ENCODE measurements around the gene STAG2.

STAG2 gene

DNA sequence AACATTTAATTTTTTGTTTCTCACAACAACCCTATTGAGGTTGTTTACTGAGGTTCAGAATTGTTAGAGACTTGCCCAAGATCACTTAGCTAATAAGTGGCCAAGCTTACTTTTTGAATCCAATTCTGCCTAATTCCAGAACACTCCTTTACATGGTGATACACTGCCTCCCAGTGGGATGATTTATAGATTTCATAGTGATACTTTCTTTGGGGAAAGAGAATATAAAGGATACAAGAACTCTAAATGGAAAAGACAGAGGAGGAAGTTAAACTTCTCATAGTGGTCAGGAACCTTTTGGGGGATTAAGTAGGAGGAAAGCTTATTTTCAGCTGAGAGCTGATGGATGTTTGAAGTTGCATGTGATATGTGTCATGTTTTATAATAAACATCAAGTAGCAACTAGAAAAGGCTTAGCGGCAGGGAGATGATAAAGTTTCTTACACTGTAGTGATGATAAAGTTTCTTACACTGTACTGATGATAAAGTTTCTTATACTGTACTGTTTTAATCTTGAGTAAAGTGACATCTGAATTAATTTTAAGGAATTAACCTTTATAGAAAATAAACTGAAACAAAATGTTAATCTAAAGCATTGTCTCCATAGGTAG, 15.3 kb downstream of the STAG2 start:
- no peak for DNase-seq

DNA sequence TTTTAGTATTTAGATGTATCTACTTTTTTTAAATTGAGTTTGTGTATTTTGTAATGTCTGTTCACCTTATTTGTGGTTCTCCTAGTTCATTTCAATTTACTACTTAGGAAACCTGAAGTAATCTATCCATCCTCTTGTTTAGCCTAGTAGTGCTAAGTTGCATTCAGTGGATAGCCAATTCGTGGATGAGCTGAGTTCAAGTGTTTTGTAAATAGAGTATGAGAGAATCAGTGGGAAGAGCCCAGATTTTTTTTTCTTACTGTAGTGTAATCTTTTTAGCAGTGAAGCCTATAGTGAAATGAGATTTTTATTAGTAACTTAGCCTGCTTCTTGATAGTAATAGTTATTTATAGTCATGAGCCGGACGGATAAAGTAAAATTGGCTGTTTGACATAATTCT, 21.7 kb downstream of the STAG2 start:
- peak; percentile 64 for DNase-seq

DNA sequence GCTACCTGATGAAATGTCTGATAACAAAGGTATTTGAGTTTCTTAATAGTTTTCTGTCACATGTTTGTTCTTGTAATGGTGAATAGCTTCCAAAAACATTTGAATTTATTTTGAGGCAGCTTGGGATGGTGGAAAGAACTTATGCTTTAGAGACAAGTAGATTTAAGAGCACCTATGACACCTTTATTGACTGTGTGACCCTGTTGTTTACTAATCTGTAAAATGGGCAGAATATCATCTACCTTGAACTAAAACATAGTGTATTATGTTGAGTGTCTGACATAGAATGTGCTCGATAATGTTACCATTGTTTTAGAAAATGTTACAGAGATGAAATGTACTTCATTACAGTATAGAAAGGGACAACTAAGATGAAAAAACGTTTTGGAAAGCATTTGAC, 24.9 kb downstream of the STAG2 start:
- no peak for DNase-seq

DNA sequence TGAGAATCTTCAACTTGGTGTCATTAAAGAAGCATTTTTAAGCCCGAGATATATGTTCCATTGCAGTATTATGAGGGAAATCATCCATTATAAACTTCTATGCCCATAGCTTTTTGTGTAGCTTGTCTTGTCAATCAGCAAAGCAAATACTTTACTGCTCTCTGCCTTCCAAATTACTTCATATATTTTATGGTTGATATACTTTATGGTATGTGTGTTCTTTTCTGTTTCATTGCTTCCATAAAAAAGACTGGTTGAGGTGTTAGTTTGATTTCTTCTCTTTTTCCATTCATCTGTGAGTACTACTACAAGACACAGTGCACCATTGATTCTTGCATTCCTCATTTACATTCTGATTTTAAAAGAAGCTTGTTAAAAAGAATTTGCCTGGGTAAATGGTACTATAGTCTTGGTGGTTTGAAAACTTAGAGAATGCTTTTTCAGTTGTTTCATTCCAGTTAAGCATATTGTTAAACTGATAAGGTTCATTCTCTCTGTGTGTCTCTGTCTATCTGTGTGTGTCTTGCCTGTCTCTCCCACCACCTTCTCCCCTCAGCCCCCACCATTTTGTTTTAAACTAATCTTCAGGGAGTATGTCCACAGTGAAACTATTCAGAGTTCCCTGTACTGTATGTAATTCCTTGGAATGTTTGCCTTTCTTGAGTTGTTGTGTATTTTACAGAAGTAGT, 27.1 kb downstream of the STAG2 start:
- DNase-seq = no peak

DNA sequence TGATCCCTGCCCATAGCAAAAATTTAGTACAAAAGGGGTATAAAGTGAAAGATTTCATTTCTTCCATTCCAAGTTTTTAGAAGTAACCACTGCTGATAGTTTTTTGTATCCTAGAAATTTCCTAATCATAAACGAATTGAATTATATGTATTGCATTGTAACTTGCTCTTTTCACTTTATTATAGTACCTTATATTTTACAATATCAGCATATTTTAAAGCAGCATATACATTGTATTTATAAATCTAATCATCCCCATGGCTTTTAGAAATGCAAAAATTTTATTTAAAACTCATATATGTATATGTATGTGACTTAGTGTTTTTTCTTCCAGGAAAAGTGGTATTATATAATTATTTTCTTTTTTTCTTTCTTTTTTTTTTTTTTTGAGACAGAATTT, 27.7 kb downstream of the STAG2 start:
- no peak for DNase-seq

DNA sequence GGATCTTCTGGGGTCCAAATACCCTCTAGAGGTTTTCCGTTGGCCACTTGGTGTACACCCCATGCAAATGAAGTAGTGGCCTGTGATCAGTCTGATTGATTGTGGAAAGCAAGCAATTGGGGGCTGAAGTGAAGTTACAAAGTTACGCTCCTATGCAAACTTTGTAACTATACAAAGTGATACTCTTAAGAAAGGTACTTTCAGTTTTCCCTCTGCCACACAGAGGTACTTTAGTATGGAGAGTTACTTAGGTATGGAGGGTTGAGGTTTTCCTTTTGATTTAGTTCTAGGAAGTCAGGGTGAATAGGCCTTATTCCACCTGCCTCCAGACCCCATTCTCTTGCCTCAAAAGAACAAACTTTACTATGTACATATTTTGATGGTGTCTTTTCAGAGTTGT, 28.7 kb downstream of the STAG2 start:
- DNase-seq = no peak

DNA sequence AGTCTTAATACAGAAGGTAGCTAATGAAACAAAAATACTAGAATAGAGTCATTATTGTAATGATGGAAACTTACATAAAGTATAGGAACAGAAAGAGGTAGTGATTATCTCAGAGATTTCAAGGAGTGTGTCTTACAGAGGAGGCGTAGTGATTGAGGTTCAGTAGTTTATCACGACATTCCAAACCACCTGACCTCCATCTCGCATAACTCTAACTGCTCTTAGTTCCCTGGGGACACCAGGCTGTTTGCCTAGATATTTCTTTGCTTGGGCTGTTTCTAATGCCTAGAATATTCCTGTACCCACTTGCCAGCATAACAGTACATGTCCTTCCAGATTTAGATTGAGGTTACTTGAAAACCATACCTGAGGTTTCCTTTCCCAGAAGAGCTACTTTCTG, 29.1 kb downstream of the STAG2 start:
- DNase-seq = no peak

DNA sequence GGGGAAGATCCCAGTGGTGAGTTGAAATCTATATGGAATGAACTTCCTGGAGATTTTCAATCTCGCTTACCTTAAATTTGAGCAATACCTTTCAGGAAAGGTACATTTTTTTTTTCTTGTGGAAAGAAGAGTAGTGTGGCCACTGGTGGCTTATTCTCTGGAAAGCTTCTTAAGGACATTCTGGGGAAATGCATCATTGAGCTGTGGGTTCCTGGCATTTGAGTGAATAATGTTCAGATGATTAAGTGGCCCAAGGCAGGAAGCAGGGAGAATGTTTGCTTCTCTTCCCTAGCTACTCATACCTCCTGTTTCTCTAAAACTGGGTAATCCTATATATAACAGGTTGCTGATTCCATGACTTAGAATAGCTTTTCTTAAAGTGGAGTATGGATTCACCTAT, 31.8 kb downstream of the STAG2 start:
- DNase-seq = no peak

DNA sequence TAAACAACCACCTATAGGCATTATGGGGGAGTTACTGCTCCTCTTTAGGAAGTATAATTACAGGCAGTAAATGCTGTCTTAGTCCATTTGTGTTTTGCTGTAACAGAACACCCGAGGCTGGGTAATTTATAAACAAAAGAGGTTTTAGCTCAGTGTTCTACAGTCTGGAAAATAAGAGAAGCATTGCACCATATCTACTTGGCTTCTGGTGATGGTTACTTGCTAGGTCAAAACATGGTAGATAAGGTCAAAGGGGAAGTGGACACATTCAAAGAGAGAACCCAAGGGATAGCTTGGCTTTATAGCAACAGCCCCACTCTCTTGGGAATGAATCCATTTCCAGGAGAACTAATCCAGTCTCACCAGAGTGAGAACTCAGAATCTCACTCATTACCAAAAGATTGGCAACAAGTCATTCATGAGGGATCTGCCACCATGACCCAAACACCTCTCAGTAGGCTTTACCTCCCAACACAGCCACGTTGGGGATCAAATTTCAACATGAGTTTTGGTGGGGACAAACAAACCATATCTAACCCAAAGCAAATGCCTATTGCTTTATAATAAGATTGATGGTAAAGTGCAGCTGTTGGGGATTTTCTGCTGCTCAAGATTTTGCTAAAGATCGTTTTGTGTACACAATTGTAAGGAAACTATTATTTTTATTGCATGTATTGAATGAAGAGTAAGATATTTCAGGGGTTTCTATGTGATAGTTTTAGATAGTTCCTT, 32.6 kb downstream of the STAG2 start:
- DNase-seq = no peak

DNA sequence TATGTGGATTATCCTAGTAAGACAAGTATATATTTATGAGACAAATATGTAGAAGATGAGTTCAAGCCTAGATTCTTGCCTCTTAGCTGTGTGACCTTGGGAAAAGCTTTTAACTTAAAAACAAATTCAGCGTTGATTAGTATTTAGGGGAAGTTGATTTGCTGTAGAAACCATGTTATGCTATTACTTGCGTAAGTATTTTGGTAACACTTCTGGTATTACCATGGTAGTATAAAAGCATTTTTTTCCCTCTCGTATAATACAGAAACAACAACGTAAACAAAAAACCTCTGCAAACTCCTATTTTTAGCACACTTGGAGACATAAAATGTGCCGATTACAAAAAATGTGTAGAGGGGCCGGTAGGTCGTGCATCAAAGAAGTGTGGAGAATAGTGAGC, 33.2 kb downstream of the STAG2 start:
- no peak for DNase-seq

DNA sequence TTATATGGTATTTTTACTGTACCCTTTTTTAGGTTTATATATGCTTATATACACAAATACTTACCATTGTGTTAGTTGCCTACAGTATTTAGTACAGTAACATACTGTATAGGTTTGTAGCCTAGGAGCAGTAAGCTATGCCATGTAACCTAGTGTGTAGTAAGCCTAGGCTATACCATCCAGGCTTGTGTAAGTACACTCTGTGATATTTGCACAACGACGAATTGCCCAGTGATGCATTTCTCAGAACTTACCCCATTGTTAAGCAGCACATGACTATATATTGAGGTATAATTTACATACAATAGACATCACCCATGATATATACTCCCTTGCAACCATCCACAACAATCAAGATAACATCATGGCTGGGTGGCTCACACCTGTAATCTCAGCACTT, 40.1 kb downstream of the STAG2 start:
- DNase-seq = no peak

DNA sequence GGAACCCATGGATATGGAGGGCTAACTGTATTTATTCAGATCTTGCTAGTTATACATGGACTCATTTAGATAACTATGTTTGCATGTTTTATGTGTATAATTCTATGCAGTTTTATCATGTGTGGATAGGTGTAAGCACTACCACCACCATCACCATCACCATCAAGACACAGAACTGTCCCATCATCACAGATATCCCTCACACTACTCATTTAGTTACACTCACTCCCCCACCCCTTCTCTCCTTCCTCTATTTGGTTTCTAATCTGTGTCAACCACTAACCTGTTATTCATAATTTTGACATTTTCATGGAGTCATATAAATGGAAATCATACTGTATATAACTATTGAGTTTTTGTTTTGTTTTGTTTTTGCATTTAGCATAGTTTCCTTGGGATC, 43.7 kb downstream of the STAG2 start:
- DNase-seq = no peak

DNA sequence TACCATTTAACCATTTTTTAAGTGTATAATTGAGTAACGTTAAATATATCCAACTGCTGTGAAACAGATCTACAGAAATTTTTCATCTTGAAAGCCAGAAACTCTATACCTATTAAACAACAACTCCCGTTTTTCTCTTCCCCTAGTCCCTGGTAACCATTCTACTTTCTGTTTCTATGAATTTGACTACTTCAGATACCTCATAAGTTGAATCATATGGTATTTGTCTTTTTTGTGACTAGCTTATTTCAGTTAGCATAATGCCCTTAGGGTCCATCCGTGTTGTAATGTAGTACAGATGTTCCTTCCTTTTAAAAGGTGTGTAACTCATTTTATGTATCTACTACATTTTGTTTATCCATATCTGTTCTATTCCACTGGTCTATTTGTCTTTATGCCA, 48.7 kb downstream of the STAG2 start:
- DNase-seq = no peak

DNA sequence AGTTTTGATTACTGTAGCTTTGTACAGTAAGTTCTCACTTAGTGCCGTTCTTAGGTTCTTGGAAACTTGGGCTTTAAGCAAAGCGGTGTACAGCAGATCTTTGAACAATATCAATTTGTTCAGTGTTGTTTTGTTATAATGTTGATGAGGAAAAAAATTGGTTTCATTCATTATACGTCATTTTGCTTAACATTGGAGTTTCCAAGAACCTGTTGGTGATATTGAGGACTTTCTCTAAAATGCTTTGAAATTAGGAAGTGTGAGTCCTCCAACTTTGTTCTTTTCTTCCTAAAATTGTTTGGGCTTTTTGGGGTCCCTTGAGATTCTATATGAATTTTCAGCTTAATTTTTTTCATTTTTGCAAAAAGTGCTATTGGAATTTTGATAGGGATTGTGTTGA, 49.1 kb downstream of the STAG2 start:
- DNase-seq = no peak

DNA sequence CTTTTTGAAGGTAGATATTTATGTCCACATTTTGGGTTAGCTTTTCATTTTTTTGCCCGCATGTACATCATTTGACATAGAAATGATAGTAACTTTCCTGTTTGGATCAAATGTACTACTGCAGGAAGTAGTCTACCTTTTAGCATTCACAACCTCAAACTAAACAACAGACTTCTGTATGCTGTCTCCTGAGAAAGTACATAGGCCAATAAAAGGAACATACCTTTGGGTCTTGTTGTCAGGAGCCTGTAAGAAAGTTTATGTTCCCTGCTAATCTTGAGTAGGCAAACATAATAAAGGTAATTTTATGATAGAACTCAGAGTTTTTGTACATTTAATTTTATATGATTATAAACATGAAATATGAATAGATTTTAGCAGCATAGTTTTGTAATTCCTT, 54.2 kb downstream of the STAG2 start:
- DNase-seq = no peak

DNA sequence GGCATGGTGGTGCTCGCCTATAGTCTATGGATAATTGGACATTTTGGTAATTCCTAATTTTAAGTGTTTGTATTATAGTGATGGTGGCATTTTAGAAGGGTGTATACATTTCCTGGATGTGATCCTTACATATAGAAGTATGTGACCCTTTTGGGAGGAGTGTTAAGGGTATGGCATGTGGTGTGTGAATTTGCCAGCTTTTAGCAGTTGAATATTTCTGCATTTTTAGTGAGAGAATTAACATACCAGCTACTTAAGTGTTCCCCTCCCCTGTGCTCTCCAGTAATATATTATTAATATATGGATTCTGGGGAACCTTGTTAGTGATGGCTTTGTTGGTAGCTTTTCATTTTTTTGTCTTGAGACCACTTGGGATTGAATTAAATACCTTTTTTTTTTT, 55.3 kb downstream of the STAG2 start:
- DNase-seq = no peak

DNA sequence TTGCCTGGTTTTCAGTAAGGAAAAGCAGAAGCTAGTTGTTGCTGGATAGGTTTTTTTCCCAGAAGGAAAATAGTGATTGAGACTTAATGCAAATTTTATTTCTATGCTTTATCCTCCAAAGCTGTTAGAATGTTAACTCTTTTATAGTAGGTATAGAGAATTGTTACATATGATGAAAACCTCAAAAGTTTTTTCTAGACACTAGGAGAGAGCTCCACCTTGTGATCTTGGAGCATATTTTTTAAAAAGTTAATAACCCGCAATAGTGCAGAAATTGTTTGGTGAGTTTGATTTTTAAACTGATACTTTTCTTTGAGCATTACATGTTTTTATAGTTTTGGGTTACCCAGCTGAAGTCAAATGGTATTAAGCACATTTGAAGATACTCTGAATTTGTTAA, 56.5 kb downstream of the STAG2 start:
- no peak for DNase-seq

DNA sequence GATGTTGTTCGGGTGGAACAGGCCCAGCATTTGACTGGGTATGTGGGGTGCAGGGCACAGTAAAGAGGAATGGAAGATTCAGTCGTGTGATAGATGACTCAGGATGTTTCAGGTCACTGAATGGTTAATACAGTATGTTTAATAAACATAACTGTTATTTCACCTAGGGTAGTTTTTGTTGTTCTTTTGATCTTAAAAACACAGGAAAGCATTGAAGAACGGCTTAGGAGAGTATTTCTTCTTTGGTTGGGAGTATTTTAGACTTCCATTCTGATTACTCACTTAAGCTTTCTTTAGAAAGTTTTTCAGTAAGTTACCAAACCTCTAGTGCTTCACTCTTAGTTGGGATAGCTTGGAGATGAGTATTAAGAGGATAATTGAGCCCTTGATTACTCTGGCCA, 62.3 kb downstream of the STAG2 start:
- no peak for DNase-seq

DNA sequence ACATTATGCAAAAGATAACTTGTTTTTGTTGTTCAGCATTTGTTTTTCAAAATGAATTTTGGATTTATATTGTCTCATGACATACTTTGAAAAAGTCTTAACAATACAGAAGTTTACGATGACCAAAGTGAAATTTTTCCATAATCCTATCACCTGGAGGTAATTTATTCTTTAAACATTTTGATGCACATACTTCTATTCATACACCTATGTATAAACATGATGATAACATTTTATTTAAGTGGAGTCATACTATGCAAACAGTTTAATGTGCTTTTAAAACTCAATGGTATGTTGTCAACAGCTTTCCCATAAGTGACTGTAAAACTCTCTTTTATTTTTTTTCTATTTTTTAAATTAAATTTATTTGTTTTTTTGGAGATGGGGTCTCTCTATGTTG, 65.0 kb downstream of the STAG2 start:
- DNase-seq = no peak

DNA sequence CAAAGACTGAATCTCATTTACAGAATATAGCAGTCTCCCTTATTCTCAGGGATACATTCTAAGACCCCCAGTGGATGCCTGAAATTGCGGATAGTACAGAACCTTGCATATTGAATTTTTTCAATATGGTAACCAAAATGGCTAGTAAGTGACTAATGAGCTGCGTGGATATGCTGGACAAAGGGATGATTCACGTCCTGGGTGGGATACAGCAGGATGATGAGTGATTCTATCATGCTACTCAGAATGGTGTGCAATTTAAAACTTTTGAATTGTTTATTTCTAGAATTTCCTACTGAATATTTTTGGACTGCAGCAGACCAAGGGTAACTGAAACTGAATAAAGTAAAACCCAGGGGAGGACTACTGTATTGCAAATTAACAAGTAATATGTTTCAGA, 66.7 kb downstream of the STAG2 start:
- no peak for DNase-seq

DNA sequence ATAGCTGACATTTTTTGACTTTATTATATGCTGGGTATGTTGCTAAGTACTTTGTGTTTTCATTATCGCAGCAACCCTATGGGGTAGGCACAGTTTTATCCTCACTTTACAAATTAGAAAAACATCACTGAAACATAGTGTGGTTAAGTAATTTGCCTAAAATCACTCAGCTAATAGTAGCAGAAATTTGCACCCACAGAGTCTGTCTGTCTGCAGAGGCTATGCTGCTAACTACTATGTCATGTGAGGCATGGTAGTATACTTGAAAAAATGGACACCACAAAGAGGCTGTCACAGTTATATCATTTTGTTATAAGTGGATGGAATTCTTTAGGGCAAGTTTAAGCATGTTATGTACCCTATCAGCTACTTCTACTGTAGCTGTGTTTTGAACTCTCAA, 69.0 kb downstream of the STAG2 start:
- DNase-seq = no peak

DNA sequence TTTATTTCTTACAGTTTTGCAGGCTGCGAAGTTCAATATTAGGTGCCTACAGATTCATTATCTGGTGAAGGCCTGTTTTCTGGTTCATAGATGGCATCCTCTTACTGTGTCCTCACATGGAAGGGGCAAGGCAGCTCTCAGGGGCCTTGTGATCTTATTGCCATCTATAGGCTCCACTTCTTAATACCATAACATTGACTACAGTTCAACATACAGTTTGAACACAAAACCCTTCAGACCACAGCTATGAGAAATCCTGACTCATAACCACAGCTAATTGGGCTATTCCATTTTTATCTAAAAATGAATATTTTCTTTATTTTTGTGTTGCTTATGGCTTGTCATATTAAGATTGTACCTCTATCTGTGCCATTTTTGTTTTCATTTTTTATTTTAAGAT, 72.3 kb downstream of the STAG2 start:
- no peak for DNase-seq

DNA sequence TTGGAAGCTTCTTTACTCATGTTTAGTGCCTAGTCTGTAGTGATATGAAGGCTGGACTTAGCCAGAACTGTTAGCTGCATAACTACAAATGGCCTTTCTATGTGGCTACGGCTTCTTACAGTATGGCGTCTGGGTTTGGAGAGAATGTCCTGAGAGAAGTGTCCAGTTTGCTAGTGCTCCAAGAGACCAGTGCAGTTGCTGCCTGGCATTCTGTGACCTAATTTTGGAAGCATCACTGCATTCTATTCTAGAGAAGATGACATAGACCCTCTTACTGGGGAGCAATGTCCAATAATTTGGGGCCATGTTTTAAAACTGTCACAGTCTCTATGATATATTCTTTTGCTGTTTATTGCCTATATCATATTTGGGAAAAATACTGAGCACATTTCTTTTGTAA, 74.2 kb downstream of the STAG2 start:
- DNase-seq = no peak

DNA sequence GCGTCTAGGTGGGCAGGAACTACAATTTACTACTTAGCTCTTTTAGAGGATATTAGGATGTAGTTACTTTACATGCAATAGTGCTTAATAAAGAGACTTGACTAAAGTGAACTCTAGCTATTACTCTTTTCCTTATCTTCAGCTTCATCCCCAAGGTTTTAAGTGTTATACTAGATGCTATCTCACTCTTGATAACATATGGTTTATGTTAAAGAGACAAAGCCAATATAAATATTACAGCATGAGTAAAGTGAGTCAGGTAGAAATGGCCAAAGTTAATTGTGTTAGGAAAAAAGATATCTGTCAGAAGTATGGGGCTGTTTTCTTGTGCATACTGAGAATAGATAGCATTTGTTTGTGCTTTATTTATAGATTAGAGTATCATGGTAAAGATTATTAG, 80.5 kb downstream of the STAG2 start:
- DNase-seq = no peak

DNA sequence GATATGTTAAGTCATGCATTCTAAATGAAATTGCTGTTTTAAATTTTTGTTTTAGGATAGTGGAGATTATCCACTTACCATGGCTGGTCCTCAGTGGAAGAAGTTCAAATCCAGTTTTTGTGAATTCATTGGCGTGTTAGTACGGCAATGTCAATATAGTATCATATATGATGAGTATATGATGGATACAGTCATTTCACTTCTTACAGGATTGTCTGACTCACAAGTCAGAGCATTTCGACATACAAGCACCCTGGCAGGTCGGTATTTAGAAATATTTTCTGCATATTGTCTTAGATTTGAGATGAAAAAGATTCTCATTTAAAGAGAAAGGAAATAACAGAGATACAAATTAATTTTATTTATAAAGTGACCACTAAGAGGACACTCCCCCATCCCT, 83.6 kb downstream of the STAG2 start:
- DNase-seq = no peak

All from NCI-H510A treated with DMSO at 0.1 percent for 48 hours (cell line).